Stimulated activated CD4-positive, alpha-beta T cell treated with anti-CD3 and anti-CD28 coated beads, TNF-alpha, amount 100 ng/mL, for 4 hours (primary cell): Measurements from ENCODE around the gene KRTAP6-1.

Source experiments
- DNase-seq, 3 experiments: peaks; one replicate each; pipeline ENCODE4 v3.0.0-alpha.2; 2020; ENCODE audit warnings: low read depth in 3 of 3

KRTAP6-1 gene

GRCh38 chr21:30613836-30614235, at the start of gene KRTAP6-1:
TSS of gene KRTAP6-1 (minus strand) at chr21:30613930. CDS start at chr21:30613904, 26 bp downstream.
- DNase-seq = no peak

- no peak for DNase-seq
These were observed 39.2 kb upstream of the KRTAP6-1 start for GRCh38 chr21:30652891-30653290.

- no peak for DNase-seq
These were observed 33.2 kb upstream of the KRTAP6-1 start for GRCh38 chr21:30646904-30647414.

- DNase-seq = no peak
These were observed 28.8 kb upstream of the KRTAP6-1 start, which contains the start of gene KRTAP20-3 for GRCh38 chr21:30642564-30642963. TSS of gene KRTAP20-3 (plus strand) at chr21:30642864.

GRCh38 chr21:30638686-30639085, 25.0 kb upstream of the KRTAP6-1 start:
- no peak for DNase-seq

GRCh38 chr21:30634906-30635305, 21.2 kb upstream of the KRTAP6-1 start, which contains the start of gene KRTAP20-2:
TSS of gene KRTAP20-2 (plus strand) at chr21:30635206. CDS start at chr21:30635264, 58 bp downstream.
- DNase-seq = no peak

GRCh38 chr21:30629200-30629599, 15.5 kb upstream of the KRTAP6-1 start:
- DNase-seq = no peak

- DNase-seq = no peak
These were observed 14.4 kb upstream of the KRTAP6-1 start for GRCh38 chr21:30628109-30628508.

- no peak for DNase-seq
These were observed 11.9 kb upstream of the KRTAP6-1 start for GRCh38 chr21:30625449-30626165.

GRCh38 chr21:30623362-30623761, 9.6 kb upstream of the KRTAP6-1 start:
- no peak for DNase-seq

GRCh38 chr21:30620522-30620921, 6.8 kb upstream of the KRTAP6-1 start, which contains the start of gene KRTAP20-4:
TSS of gene KRTAP20-4 (plus strand) at chr21:30620627.
- DNase-seq = no peak

GRCh38 chr21:30620080-30620479, 6.3 kb upstream of the KRTAP6-1 start:
- DNase-seq = no peak

GRCh38 chr21:30616125-30616524, 2.4 kb upstream of the KRTAP6-1 start, which contains the start of gene KRTAP20-1:
TSS of gene KRTAP20-1 (plus strand) at chr21:30616425. CDS start at chr21:30616455, 30 bp downstream.
- DNase-seq = no peak

- no peak for DNase-seq
These were observed 1.5 kb upstream of the KRTAP6-1 start for GRCh38 chr21:30615199-30615598.

GRCh38 chr21:30612132-30612531, 1.6 kb downstream of the KRTAP6-1 start:
- DNase-seq = no peak

GRCh38 chr21:30605968-30606367, 7.8 kb downstream of the KRTAP6-1 start:
- DNase-seq = no peak

- DNase-seq = no peak
These were observed 12.9 kb downstream of the KRTAP6-1 start, which contains the start of gene KRTAP22-1 for GRCh38 chr21:30600787-30601186. TSS of gene KRTAP22-1 (plus strand) at chr21:30601087.

GRCh38 chr21:30598802-30599201, 14.9 kb downstream of the KRTAP6-1 start, which contains the start of gene KRTAP6-2:
TSS of gene KRTAP6-2 (minus strand) at chr21:30598902. CDS start at chr21:30598874, 28 bp downstream.
- no peak for DNase-seq

GRCh38 chr21:30592140-30592539, 21.6 kb downstream of the KRTAP6-1 start, which contains the start of gene KRTAP6-3:
TSS of gene KRTAP6-3 (plus strand) at chr21:30592440. CDS start at chr21:30592446, 6 bp downstream.
- no peak for DNase-seq

- DNase-seq = no peak
These were observed 23.4 kb downstream of the KRTAP6-1 start, which contains the start of gene KRTAP22-2 for GRCh38 chr21:30590297-30590696. TSS of gene KRTAP22-2 (minus strand) at chr21:30590397.

GRCh38 chr21:30582870-30583269, 30.9 kb downstream of the KRTAP6-1 start:
- DNase-seq = no peak

- DNase-seq = no peak
These were observed 33.6 kb downstream of the KRTAP6-1 start for GRCh38 chr21:30580132-30580531.

- no peak for DNase-seq
These were observed 34.4 kb downstream of the KRTAP6-1 start for GRCh38 chr21:30579346-30579745.
